ENCODE results near the gene MTG1.

GRCh38 chr10:133442191-133442966 is 48.4 kb downstream of the MTG1 start:
- TF ChIP-seq TAF1 (IDR thresholded peaks at IDR 0.05; ENCODE audit: borderline replicate concordance, low read depth, low read length) (no peak), POLR2AphosphoS5 (IDR thresholded peaks at IDR 0.05; ENCODE audit: low read depth, low read length) (no peak)

Data from GM12892 (cell line).